Lower leg skin (tissue), 3 donors: Measurements from ENCODE around the gene GAB1.

Experiments used
- CTCF ChIP-seq, 3 donors: fragments of 450-650 bp; IDR thresholded peaks; one replicate each; pipeline ENCODE4 v1.5.1; 2016; ENCODE audit warnings: antibody characterized with exemption in 3 of 3, mild to moderate bottlenecking in 3 of 3, moderate library complexity in 2 of 3
- POLR2A ChIP-seq, 2 donors: fragments of 450-650 bp; IDR thresholded peaks; one replicate each; pipeline ENCODE4 v1.6.1; 2016 to 2017; ENCODE audit warnings: antibody characterized with exemption in 2 of 2, mild to moderate bottlenecking in 1 of 2, moderate library complexity in 1 of 2

GRCh38 chr4:143341186-143341755 is 4.6 kb downstream of the GAB1 start:
- TF ChIP-seq CTCF (IDR thresholded peaks at IDR 0.05) (no peak), POLR2A (IDR thresholded peaks at IDR 0.05) (no peak)
